ENCODE measurements around the gene UCHL1.

- TF ChIP-seq, protein P1, sequence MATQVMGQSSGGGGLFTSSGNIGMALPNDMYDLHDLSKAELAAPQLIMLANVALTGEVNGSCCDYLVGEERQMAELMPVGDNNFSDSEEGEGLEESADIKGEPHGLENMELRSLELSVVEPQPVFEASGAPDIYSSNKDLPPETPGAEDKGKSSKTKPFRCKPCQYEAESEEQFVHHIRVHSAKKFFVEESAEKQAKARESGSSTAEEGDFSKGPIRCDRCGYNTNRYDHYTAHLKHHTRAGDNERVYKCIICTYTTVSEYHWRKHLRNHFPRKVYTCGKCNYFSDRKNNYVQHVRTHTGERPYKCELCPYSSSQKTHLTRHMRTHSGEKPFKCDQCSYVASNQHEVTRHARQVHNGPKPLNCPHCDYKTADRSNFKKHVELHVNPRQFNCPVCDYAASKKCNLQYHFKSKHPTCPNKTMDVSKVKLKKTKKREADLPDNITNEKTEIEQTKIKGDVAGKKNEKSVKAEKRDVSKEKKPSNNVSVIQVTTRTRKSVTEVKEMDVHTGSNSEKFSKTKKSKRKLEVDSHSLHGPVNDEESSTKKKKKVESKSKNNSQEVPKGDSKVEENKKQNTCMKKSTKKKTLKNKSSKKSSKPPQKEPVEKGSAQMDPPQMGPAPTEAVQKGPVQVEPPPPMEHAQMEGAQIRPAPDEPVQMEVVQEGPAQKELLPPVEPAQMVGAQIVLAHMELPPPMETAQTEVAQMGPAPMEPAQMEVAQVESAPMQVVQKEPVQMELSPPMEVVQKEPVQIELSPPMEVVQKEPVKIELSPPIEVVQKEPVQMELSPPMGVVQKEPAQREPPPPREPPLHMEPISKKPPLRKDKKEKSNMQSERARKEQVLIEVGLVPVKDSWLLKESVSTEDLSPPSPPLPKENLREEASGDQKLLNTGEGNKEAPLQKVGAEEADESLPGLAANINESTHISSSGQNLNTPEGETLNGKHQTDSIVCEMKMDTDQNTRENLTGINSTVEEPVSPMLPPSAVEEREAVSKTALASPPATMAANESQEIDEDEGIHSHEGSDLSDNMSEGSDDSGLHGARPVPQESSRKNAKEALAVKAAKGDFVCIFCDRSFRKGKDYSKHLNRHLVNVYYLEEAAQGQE (IDR thresholded peaks at IDR 0.05), result no peak
- no peak for TF ChIP-seq YY1 (IDR thresholded peaks at IDR 0.05)
- TF ChIP-seq, protein P2, sequence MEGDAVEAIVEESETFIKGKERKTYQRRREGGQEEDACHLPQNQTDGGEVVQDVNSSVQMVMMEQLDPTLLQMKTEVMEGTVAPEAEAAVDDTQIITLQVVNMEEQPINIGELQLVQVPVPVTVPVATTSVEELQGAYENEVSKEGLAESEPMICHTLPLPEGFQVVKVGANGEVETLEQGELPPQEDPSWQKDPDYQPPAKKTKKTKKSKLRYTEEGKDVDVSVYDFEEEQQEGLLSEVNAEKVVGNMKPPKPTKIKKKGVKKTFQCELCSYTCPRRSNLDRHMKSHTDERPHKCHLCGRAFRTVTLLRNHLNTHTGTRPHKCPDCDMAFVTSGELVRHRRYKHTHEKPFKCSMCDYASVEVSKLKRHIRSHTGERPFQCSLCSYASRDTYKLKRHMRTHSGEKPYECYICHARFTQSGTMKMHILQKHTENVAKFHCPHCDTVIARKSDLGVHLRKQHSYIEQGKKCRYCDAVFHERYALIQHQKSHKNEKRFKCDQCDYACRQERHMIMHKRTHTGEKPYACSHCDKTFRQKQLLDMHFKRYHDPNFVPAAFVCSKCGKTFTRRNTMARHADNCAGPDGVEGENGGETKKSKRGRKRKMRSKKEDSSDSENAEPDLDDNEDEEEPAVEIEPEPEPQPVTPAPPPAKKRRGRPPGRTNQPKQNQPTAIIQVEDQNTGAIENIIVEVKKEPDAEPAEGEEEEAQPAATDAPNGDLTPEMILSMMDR (IDR thresholded peaks at IDR 0.05; ENCODE audit: low read depth, low read length, missing input control), result no peak
- no peak for TF ChIP-seq SP1 (IDR thresholded peaks at IDR 0.05)
- no peak for TF ChIP-seq EGR1 (IDR thresholded peaks at IDR 0.05; ENCODE audit: low read depth in 2 of 2)
- no peak for TF ChIP-seq RAD21 (IDR thresholded peaks at IDR 0.05)
These were observed 41.6 kb upstream of the UCHL1 start for GRCh38 chr4:41215155-41215554.
